Measurements from ENCODE around the gene ACR.

DNA sequence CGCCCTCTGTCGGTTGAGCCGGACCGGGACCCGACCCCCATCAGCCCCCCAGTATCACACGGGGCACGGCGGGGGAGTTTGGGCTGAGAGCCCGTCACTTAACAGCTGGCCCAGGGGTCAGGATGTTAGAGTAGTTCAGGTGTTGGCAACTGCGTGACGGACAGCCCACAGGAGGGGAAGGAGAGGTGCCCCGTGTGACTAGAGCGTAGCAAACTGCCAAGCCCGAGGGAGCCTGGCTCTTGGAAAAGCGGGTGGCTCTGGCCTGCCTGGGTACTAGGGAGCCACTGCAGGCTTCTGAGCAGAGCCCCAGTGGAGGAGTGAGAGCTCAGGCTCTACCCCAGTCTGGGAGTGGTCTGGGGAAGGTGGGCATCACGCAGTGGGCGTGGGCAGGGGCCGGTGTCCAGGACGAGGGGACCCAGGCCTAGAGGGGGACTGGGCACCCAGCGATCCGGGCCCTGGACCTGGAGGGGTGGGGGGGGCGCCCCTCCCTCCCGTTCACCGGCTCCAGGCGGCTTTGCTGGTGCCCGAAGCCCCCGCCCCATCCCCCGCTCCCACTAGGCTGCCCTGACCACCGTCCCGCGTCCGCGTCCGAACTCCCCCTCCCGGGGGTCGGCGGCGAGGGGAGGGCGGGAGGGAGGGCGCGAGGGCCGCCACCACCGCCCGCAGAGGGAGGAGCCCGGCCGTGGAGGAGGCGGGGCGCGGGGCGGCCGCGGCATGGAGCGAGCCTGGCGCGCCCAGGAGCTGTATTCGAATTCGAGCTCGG lies 41.0 kb upstream of the ACR start:
- TF ChIP-seq, protein P1, sequence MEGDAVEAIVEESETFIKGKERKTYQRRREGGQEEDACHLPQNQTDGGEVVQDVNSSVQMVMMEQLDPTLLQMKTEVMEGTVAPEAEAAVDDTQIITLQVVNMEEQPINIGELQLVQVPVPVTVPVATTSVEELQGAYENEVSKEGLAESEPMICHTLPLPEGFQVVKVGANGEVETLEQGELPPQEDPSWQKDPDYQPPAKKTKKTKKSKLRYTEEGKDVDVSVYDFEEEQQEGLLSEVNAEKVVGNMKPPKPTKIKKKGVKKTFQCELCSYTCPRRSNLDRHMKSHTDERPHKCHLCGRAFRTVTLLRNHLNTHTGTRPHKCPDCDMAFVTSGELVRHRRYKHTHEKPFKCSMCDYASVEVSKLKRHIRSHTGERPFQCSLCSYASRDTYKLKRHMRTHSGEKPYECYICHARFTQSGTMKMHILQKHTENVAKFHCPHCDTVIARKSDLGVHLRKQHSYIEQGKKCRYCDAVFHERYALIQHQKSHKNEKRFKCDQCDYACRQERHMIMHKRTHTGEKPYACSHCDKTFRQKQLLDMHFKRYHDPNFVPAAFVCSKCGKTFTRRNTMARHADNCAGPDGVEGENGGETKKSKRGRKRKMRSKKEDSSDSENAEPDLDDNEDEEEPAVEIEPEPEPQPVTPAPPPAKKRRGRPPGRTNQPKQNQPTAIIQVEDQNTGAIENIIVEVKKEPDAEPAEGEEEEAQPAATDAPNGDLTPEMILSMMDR (IDR thresholded peaks at IDR 0.05): peak in 3 of 6 experiments; percentile 29 to 45 (median 36)
- TF ChIP-seq POLR2A (IDR thresholded peaks at IDR 0.05): no peak
